Caco-2 (cell line): Measurements from ENCODE around the gene FOXA1. TPM values are rescaled to one million over a fixed set of nuclear protein-coding genes. Genes with fewer than 3 reads are reported as not detected.
A peak's percentile ranks its signal among the peaks of the same experiment; 100 is the strongest.

Experiments used
- BruUV-seq: library from RNA; stranded (reverse); fragments of 400-500 nt; replicated peaks from 2 replicates; lab custom pipeline; 2021; lab: Mats Ljungman, UMichigan
- CTCF ChIA-PET: fragments of 300-600 bp; sonication (Branson Sonifier 250); formaldehyde crosslinking; loops from one replicate; lab custom pipeline; 2022; ENCODE audit warnings: antibody characterized with exemption; lab: Charles Lee
- POLR2A ChIA-PET: fragments of 300-600 bp; sonication (Branson Sonifier 250); formaldehyde crosslinking; loops from one replicate; lab custom pipeline; 2022; ENCODE audit warnings: antibody characterized with exemption; lab: Charles Lee
- DNase-seq, 2 experiments: peaks; one replicate each; pipeline versions ENCODE4 v3.0.0 to v3.0.0-alpha.2; 2020 to 2022
- H3K27me3 ChIP-seq: replicated peaks from 2 replicates; pipeline ENCODE4 v1.6.0; 2011; ENCODE audit warnings: low read length; ENCODE audit not compliant: control insufficient read depth, insufficient read depth
- H3K36me3 ChIP-seq: 2 replicates; pipeline ENCODE4 v1.5.1; 2011; ENCODE audit warnings: low read length; ENCODE audit not compliant: control insufficient read depth, insufficient read depth
- H3K4me1 ChIP-seq: fragments of 250-450 bp; sonication (Bioruptor Pico); 2 replicates; pipeline ENCODE4 v1.5.1; 2020; ENCODE audit warnings: mild to moderate bottlenecking
- H3K4me3 ChIP-seq: 2 replicates; pipeline ENCODE4 v1.5.1; 2011; ENCODE audit warnings: low read depth, mild to moderate bottlenecking, control low read depth, low read length
- H3K9me3 ChIP-seq: fragments of 250-450 bp; sonication (Bioruptor Pico); 2 replicates; pipeline ENCODE4 v1.5.1; 2020; ENCODE audit warnings: mild to moderate bottlenecking, moderate library complexity
- H3K27ac Mint-ChIP-seq: one replicate; pipeline ENCODE4 v1.8.0; 2022; ENCODE audit warnings: mixed read lengths; ENCODE audit not compliant: unreplicated experiment
- H3K27me3 Mint-ChIP-seq: one replicate; pipeline ENCODE4 v1.8.0; 2022; ENCODE audit warnings: mixed read lengths; ENCODE audit not compliant: insufficient read depth, unreplicated experiment
- H3K36me3 Mint-ChIP-seq: one replicate; pipeline ENCODE4 v1.8.0; 2022; ENCODE audit warnings: mild to moderate bottlenecking, mixed read lengths; ENCODE audit not compliant: insufficient read depth, unreplicated experiment
- H3K4me1 Mint-ChIP-seq: one replicate; pipeline ENCODE4 v1.8.0; 2022; ENCODE audit warnings: low read depth, mixed read lengths; ENCODE audit not compliant: unreplicated experiment
- H3K4me3 Mint-ChIP-seq: one replicate; pipeline ENCODE4 v1.8.0; 2022; ENCODE audit warnings: mild to moderate bottlenecking, moderate library complexity, mixed read lengths; ENCODE audit not compliant: unreplicated experiment
- H3K9me3 Mint-ChIP-seq: one replicate; pipeline ENCODE4 v1.8.0; 2022; ENCODE audit warnings: mixed read lengths; ENCODE audit not compliant: unreplicated experiment
- intact Hi-C: fragments of 100-400 bp; cut with micrococcal nuclease; formaldehyde crosslinking; loops from one replicate; pipeline ENCODE4 v1.10.0; 2022; ENCODE audit not compliant: unreplicated experiment
- total RNA-seq: library from RNA; stranded (reverse); gene quantifications from 2 replicates; pipeline ENCODE4 v1.2.3, GENCODE V29; 2022
- TF ChIP-seq, protein P1 (sequence below), 2 experiments: fragments of 200-600 bp in 1 of 2; IDR thresholded peaks; 1 replicate in 1 of 2; 2 replicates in 1 of 2; pipeline versions ENCODE4 v1.5.1 to v1.8.0; 2011 to 2022; ENCODE audit warnings: antibody characterized with exemption in 1 of 2, control low read depth in 1 of 2, inconsistent platforms in 1 of 2, low read depth in 1 of 2, low read length in 1 of 2, mild to moderate bottlenecking in 1 of 2, moderate library complexity in 1 of 2; ENCODE audit not compliant: insufficient read depth in 1 of 2, severe bottlenecking in 1 of 2, unreplicated experiment in 1 of 2

The FOXA1 gene
- total RNA-seq, 1 experiment from 2014 or later = 271 TPM

DNA sequence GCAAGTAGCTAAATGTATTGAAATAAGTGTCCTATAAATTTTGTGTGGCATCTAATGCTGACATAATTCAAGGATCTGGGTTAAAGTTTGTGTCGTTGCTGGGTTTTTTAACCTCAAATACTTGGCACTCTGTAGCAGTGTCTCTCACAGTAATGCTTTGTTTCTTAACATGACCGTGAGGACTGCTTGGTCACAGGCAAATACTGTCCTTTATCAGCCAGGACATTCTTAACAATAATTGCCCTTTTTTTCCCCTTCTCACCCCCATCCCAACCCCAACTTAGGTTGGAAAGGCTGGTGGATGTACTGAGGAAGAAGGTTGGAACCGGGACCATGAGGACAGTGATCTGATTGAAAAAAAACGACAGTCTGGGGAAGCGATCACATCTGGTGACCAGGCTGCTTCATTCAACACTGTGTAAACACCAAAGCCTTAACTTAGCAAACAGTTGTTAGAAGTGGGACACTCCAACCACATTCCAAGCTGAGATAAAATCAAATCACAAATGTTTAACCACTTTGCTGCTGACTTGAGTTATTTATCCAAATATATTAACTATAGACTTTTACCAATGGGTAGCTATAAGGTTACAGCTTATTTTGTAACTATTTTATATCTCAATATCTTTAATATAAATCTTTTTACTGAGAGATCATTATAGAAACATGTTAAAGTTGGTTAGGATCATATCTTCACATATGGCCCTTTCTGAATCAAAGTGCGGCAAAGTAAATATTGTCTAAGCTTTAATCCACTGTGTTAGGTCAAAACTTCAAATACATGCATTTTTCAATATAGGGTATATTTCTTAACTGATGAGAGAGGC lies 48.2 kb downstream of the FOXA1 start:
- Mint-ChIP-seq H3K27ac (peak overlapping the region; percentile 82), H3K9me3 (no peaks in the 10 kb centered on the region), H3K27me3 (no peaks in the 10 kb centered on the region), H3K4me3 (peak overlapping the region; percentile 46), H3K36me3 (no peaks in the 10 kb centered on the region), H3K4me1 (peaks cover 16% of the 10 kb centered on the region)
- H3K9me3 ChIP-seq = peaks cover under 1% of the 10 kb centered on the region; the same call in 1 of the 2 replicates
- ChIA-PET POLR2A (interaction anchor here (0.8 to 1.2 kb wide), 2 partner anchors 48 to 80 kb away, joined by 4 to 5 read pairs; partner anchors contain the start of genes FOXA1 and TTC6), CTCF (interaction anchor here (0.5 to 1.1 kb wide), 3 partner anchors 14 to 93 kb away, joined by 3 to 4 read pairs (median 4); no protein-coding TSS in a partner anchor)
- TF ChIP-seq, protein P1, sequence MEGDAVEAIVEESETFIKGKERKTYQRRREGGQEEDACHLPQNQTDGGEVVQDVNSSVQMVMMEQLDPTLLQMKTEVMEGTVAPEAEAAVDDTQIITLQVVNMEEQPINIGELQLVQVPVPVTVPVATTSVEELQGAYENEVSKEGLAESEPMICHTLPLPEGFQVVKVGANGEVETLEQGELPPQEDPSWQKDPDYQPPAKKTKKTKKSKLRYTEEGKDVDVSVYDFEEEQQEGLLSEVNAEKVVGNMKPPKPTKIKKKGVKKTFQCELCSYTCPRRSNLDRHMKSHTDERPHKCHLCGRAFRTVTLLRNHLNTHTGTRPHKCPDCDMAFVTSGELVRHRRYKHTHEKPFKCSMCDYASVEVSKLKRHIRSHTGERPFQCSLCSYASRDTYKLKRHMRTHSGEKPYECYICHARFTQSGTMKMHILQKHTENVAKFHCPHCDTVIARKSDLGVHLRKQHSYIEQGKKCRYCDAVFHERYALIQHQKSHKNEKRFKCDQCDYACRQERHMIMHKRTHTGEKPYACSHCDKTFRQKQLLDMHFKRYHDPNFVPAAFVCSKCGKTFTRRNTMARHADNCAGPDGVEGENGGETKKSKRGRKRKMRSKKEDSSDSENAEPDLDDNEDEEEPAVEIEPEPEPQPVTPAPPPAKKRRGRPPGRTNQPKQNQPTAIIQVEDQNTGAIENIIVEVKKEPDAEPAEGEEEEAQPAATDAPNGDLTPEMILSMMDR (IDR thresholded peaks at IDR 0.05; ENCODE audit: insufficient read depth in 1 of 2, low read depth in 1 of 2, low read length in 1 of 2, severe bottlenecking in 1 of 2, unreplicated experiment in 1 of 2) = no peak
- H3K36me3 ChIP-seq = no peaks in the 10 kb centered on the region
- peak; percentile 81 to 92 for DNase-seq
- intact Hi-C loops = loop anchor here (1.0 kb wide), 6 partner anchors 20 to 218 kb away; no protein-coding TSS in a partner anchor
- no TSS peak for BruUV-seq
- no peaks in the 10 kb centered on the region for H3K27me3 ChIP-seq
- no peak overlapping the region for H3K4me3 ChIP-seq
- H3K4me1 ChIP-seq = peaks cover 61% of the 10 kb centered on the region

DNA sequence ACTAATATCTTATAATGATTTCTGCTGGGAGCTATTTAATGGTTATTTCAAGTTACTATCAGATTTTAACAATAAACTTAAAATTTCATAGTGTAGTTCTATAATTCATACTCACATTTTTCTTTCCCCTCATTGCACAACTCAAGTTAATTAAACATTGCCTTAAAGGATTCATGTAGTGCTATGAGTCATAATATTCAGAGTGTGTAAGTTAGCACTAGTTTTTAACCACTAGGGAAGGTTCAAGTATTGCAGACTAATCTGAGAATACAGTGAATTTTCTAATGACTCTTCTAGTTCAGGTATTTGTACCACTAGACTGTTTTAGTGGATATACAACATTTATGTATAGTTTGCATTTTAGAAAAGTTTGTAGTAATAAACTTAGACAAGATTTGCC lies 49.9 kb downstream of the FOXA1 start:
- Mint-ChIP-seq H3K27me3 (no peaks in the 10 kb centered on the region), H3K27ac (no peak overlapping the region), H3K4me1 (peaks cover 16% of the 10 kb centered on the region), H3K9me3 (no peaks in the 10 kb centered on the region), H3K4me3 (no peak overlapping the region), H3K36me3 (no peaks in the 10 kb centered on the region)
- TF ChIP-seq, protein P1 (IDR thresholded peaks at IDR 0.05; ENCODE audit: insufficient read depth in 1 of 2, low read depth in 1 of 2, low read length in 1 of 2, severe bottlenecking in 1 of 2, unreplicated experiment in 1 of 2) = no peak
- H3K9me3 ChIP-seq = peaks cover 1% of the 10 kb centered on the region; the same call in 1 of the 2 replicates
- intact Hi-C loops = no loop called here
- DNase-seq = no peak
- no peak overlapping the region for H3K4me3 ChIP-seq
- no peaks in the 10 kb centered on the region; the same call in 1 of the 2 replicates for H3K36me3 ChIP-seq
- H3K27me3 ChIP-seq = no peaks in the 10 kb centered on the region
- ChIA-PET CTCF (no interaction called here), POLR2A (no interaction called here)
- peaks cover 68% of the 10 kb centered on the region for H3K4me1 ChIP-seq
- BruUV-seq = no TSS peak

DNA sequence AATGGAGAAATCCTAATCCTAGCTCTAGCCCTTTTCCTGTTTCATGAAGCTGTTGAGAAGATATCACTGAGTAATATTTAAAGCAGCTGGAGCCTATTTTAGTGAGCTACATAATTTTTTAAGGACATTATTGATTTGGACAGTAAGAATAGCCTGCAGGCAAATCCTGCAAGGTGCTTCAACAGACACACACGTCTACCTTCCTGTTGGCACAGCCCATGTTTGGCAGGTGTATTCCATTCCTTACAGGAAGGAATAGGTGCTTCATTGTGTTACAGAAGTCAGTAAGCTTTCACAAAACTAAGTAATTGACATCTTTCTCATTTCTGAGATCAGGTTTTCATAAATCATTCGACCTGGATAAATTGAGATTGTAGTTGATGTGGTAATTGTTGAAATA lies 50.6 kb downstream of the FOXA1 start:
- H3K4me3 ChIP-seq = no peak overlapping the region
- H3K9me3 ChIP-seq = peaks cover 4% of the 10 kb centered on the region; the same call in 1 of the 2 replicates
- no peaks in the 10 kb centered on the region for H3K36me3 Mint-ChIP-seq
- intact Hi-C loops = no loop called here
- no peak overlapping the region for H3K4me3 Mint-ChIP-seq
- no peak overlapping the region for H3K27ac Mint-ChIP-seq
- POLR2A ChIA-PET = no interaction called here
- TF ChIP-seq, protein P1 (IDR thresholded peaks at IDR 0.05; ENCODE audit: insufficient read depth in 1 of 2, low read depth in 1 of 2, low read length in 1 of 2, severe bottlenecking in 1 of 2, unreplicated experiment in 1 of 2) = no peak
- CTCF ChIA-PET = no interaction called here
- H3K9me3 Mint-ChIP-seq = no peaks in the 10 kb centered on the region
- no peak for DNase-seq
- H3K4me1 ChIP-seq = peaks cover 64% of the 10 kb centered on the region
- no peaks in the 10 kb centered on the region for H3K27me3 Mint-ChIP-seq
- H3K4me1 Mint-ChIP-seq = peaks cover 16% of the 10 kb centered on the region
- no peaks in the 10 kb centered on the region for H3K27me3 ChIP-seq
- H3K36me3 ChIP-seq = no peaks in the 10 kb centered on the region; the same call in 1 of the 2 replicates
- no TSS peak for BruUV-seq
